Stimulated activated CD8-positive, alpha-beta memory T cell treated with anti-CD3 and anti-CD28 coated beads, Interleukin-4, amount 100 ng/mL, for 4 hours (primary cell): ENCODE data around the gene TNFAIP3.
A peak's percentile ranks its signal among the peaks of the same experiment; 100 is the strongest.

Experiments
- DNase-seq, 2 donors: peaks; one replicate each; pipeline ENCODE4 v3.0.0-alpha.2; 2020; ENCODE audit warnings: low read depth in 2 of 2, low spot score in 1 of 2

The TNFAIP3 gene

GRCh38 chr6:137901454-137901853 lies 34.4 kb downstream of the TNFAIP3 start:
- DNase-seq: no peak

GRCh38 chr6:137902699-137903098 lies 35.6 kb downstream of the TNFAIP3 start:
- no peak for DNase-seq

GRCh38 chr6:137903274-137903932 lies 36.3 kb downstream of the TNFAIP3 start:
- no peak for DNase-seq

- no peak for DNase-seq
Observed at GRCh38 chr6:137903933-137904821, 37.1 kb downstream of the TNFAIP3 start.

- peak; percentile 62 to 75 for DNase-seq
Observed at GRCh38 chr6:137904822-137905617, 38.0 kb downstream of the TNFAIP3 start.

- DNase-seq: no peak
Observed at GRCh38 chr6:137906020-137906472, 39.0 kb downstream of the TNFAIP3 start.

- no peak for DNase-seq
Observed at GRCh38 chr6:137907170-137907569, 40.1 kb downstream of the TNFAIP3 start.

GRCh38 chr6:137909533-137909932 lies 42.5 kb downstream of the TNFAIP3 start:
- no peak for DNase-seq

GRCh38 chr6:137910424-137910834 lies 43.4 kb downstream of the TNFAIP3 start:
- DNase-seq: no peak

GRCh38 chr6:137910843-137911456 lies 43.9 kb downstream of the TNFAIP3 start:
- DNase-seq: no peak

GRCh38 chr6:137911675-137912191 lies 44.7 kb downstream of the TNFAIP3 start:
- no peak for DNase-seq

GRCh38 chr6:137912813-137913212 lies 45.8 kb downstream of the TNFAIP3 start:
- DNase-seq: no peak

GRCh38 chr6:137913434-137913833 lies 46.4 kb downstream of the TNFAIP3 start:
- DNase-seq: no peak

- no peak for DNase-seq
Observed at GRCh38 chr6:137913996-137914529, 47.0 kb downstream of the TNFAIP3 start.

GRCh38 chr6:137914530-137915193 lies 47.6 kb downstream of the TNFAIP3 start:
- DNase-seq: no peak

GRCh38 chr6:137915790-137916189 lies 48.7 kb downstream of the TNFAIP3 start:
- DNase-seq: no peak

- no peak for DNase-seq
Observed at GRCh38 chr6:137917551-137918325, 50.7 kb downstream of the TNFAIP3 start.

GRCh38 chr6:137919502-137919823 lies 52.4 kb downstream of the TNFAIP3 start:
- DNase-seq: no peak
